Left lobe of liver (tissue), 2 donors: ENCODE data around the gene OGT. TPM values are rescaled to one million over a fixed set of nuclear protein-coding genes. Genes with fewer than 3 reads are reported as not detected.

Source experiments
- ATAC-seq: fragments of 200-7000 bp; cut with Tn5 transposase; one replicate; pipeline ENCODE4 v1.9.1; 2020; ENCODE audit warnings: mild to moderate bottlenecking, moderate library complexity
- DNase-seq: peaks from one replicate; pipeline ENCODE4 v3.0.0-alpha.2; 2020; ENCODE audit warnings: low spot score
- total RNA-seq: library from RNA; stranded (reverse); gene quantifications from one replicate; pipeline ENCODE4 v1.2.1, GENCODE V29; 2021
- donor health status: DM: no; HTN: no; CAD: no; lungs with moderate emphysema.
- donor health status: DM: no; HTN: yes; CAD: no.

OGT gene
- total RNA-seq, 1 donor from 2014 or later: 39.5 TPM

DNA sequence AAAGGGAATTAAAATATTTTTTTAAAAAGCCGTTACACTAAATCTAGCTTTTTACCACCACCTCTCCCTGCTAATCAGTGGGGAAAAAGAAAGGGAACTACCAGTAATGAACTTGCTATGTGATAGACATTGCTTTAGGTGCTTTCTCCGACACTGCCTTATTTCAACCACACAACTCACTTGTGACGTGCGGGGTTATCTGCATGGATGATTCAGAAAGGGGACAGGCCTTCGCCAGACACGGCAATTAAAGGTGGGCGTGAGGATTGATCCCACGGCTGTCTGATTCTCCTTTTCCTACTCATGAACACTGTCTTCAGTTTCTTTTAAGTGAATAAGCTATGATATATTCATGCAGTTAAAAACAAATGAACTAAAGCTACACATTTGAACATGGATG, 86.3 kb downstream of the OGT start:
- no peak for DNase-seq
- ATAC-seq: no peak

DNA sequence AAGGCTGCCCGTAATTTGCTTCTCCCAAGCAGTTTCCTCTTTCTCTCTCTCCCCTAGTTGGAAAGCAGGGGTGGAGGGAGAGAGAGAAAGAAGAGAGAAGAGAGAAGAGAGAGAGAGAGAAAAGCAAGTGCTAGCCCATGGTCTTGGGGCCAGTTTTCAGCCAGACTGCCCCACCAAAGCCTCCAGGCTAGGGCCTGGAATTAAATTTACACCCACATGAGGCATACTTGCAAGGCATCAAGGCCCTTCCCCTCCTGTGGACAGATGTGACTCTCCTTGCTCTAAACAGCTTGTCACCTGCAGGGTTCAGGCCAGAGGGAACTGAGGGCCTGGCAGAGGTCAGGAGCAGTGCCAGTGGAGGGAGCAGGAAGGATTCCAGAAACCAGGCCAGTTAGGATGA, 87.1 kb downstream of the OGT start:
- DNase-seq: no peak

DNA sequence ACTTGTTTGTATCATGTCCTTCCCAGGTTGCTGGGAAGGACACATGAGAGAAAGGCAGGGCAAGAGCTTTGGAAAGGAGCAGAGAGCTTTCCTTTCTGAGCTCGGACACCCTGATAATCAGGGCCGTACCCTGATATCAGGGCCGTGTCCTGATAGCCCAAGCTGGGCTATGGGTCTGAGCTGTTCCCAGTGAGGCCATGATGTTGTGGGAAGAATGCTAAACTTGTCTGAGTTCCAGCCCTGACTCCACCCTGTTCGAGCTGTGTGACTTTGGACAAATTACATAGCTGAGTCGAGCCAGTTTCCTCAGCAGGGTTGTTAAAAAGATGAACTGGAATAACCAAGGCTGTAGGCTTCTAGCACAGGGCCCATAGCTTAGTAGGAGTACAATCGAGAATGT, 88.7 kb downstream of the OGT start:
- DNase-seq: no peak
- ATAC-seq: no peak

More for the DNA sequence above, 87.1 kb downstream of the OGT start:
- no peak for ATAC-seq

DNA sequence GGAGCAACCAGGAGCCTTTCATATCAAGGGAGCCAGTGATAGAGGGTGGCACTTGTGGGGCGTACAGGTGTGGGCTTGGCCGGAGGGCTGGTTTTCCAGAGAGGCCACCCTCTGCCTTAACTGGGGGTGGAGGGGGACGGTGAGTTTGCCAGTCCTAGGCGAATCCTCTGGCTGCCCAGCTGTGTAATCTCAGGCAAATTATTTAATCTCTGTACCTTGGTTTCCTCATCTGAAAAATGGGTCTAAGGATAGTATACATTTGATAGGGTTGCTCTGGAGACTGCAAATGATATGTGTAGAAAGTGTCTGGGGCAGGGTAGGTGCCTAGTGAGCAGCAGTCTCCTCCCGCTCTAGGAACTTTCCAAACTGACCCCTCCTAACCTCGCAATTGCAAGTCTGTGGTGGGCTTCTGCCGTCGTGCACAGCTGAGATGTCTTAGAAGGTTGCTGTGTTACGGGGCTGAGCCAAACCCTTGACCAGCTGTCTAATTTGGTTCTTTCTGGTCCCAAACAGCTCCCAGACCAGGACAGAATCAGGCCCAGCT, 89.2 kb downstream of the OGT start:
- ATAC-seq: no peak

GRCh38 chrX:71622576-71623450, 89.9 kb downstream of the OGT start:
- DNase-seq (peak; percentile 55), ATAC-seq (peak; percentile 87)

More for the DNA sequence above, 89.2 kb downstream of the OGT start:
- no peak for DNase-seq

- ATAC-seq (no peak), DNase-seq (no peak)
Observed at GRCh38 chrX:71623714-71624113, 90.8 kb downstream of the OGT start.

GRCh38 chrX:71625471-71625870, 92.6 kb downstream of the OGT start:
- DNase-seq: no peak

More at GRCh38 chrX:71625471-71625870, 92.6 kb downstream of the OGT start:
- ATAC-seq: no peak

Other genes starting within 250 kb of the OGT start
- 86.8 TPM for gene NONO, start 249.5 kb upstream of the OGT start, total RNA-seq
- 1.0 TPM for gene ITGB1BP2, start 231.4 kb upstream of the OGT start, total RNA-seq
- 13.2 TPM for gene TAF1, start 166.7 kb upstream of the OGT start, total RNA-seq
- 0.83 TPM for gene GCNA, start 45.3 kb downstream of the OGT start, total RNA-seq
- gene CXCR3, start 85.4 kb downstream of the OGT start, total RNA-seq: 0.13 TPM
- not detected for gene CXorf49, start 185.2 kb downstream of the OGT start, total RNA-seq
- gene CXorf49B, start 230.2 kb downstream of the OGT start, total RNA-seq: not detected